ENCODE measurements around the gene MTA1. TPM values are rescaled to one million over a fixed set of nuclear protein-coding genes. Genes with fewer than 3 reads are reported as not detected.

The MTA1 gene
- total RNA-seq, 1 experiment from 2014 or later = 47.9 TPM

DNA sequence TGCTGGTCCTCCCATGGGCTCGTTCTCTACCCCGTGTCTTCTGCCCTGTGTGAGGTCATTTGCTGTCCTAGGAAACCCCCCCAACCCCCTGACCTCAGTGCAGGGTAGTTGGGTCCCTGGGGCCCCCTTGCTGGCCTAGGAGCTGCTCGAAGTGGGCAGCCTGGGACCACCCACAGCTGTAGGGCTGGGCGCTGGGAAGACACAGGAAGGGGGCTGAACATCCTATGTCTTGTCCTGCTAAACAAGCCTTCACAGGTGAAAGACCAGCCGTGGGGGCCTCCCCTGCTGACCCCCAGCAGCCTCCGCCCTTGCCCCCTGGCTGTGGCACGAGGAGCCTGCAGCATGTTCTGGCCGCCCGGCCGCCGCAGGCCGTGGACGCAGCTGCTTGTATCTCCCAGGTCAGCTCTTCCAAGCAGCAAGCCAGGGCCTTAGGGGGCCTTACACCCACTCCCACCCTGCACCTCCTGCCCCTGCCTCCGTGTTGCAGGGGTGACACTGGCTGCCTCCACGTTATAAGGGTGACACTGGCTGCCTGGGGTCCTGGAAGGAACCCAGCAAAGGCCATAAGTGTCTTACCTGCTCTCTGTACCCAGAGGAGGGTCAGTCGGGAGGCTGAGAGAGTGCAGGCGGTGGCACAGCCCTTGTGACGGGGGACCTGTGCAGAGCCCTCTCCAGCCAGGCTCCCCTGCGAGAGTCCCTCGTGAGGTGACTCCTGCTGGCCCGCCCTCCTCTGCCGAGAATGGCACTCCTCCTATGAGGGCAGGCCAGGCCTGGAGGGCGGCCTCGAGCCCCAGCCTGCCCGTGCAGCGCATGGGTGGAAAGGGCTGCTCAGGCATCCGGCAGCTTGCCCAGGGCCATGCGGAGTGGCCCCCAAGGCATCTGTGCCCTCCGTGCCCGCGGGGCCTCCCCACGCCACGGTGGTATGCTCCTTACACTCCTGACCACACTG lies 32.8 kb upstream of the MTA1 start:
- no peak for DNase-seq (ENCODE audit: low read depth)

DNA sequence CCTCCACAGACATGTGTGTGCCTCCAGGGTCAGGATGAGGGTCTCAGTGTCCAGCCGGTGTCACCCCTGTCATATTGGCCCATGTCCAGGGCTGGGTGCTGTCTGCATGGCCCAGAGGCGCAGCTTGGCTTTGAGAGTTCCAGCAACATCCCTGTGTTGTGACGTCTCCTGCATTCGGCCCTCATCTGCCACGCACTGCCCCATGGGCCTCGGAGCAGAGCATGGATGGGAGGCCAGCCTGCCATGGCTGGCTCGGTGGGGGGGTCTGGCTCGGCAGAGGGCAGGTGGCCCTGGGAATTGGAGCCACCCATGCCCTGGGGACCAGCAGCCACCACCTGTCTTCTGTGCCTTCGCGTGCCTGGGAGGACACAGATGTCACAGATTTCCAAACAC lies 32.1 kb upstream of the MTA1 start:
- DNase-seq (ENCODE audit: low read depth) = no peak

DNA sequence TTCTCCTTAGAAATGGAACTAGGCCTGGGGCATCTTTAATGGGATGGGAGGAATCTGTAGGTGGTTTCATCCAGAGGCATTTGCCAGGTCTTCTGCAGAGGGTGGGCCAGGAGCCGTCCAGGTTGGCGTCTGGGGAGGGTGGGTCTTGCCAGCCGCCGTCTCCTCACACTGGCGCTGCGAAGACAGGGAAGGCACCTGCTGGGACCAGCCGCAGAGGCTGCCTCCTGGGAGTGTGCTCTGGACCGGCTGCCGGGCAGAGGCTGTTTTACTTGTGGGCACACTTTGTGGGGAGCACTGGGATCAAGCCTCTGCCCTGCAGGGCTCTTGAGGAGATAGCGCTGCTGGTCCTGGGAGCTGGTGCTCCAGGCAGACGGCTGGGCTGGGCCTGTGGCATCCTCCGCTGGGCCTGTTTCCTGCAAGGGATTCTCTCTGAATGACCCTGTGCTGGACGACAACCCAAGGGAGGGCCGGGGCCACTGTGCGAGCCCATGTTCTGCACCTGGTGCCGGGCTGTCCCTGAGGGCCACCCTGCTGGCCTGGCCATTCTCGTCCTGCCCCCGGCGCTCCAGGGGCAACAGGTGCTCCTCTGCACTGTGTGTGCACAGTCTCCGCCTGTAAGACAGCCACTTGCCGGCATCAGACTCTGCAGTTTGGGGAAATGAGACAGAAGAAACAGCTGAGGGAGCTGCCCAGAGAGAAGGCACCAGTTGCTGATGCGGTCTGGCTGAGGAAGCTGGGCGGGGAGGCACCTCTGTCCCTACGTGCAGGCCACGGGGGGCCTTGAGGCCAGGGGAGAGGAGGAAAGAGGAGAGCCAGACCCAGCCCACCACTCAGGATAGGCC lies 31.3 kb upstream of the MTA1 start:
- peak; percentile 8 for DNase-seq (ENCODE audit: low read depth)

DNA sequence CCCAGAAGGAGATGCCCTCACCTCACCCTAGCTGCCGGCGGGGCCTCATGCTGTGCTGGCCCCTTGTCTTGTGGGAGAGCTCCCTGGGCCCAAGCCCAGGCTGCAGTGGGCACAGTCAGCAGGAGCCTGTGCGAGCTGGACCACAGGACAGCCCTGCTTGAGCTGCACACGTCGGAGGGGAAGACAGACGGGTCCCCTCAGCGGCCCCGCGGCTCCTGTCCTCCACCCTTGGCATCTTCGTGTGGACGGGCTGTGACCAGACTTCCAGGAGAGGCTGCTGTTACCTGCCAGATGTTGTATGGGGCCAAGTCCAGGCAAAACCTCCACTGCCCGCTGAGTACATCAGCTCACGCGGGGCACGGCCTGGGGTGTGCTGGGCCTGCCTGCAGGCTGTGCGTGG lies 30.7 kb upstream of the MTA1 start:
- no peak for DNase-seq (ENCODE audit: low read depth)

DNA sequence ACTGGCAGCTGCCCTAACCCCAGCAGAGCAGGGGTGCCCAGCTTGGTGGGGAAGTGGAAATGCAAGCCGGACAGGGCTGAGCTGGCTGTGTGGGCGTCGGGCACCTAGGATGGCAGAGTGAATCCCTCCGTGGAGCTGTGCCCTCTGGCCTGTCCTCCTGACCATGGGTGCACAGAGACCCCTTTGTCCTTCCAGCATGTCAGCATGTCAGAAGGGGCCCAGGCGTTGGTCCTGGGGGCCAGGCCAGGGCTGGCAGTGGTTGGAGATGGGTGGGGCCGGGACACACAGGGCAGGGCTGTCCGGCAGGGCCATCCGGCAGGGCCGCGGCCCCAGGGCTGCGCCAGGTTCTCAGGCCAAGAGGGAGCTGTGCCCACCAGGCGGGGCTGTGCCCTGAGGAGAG lies 30.1 kb upstream of the MTA1 start:
- DNase-seq (ENCODE audit: low read depth) = no peak

DNA sequence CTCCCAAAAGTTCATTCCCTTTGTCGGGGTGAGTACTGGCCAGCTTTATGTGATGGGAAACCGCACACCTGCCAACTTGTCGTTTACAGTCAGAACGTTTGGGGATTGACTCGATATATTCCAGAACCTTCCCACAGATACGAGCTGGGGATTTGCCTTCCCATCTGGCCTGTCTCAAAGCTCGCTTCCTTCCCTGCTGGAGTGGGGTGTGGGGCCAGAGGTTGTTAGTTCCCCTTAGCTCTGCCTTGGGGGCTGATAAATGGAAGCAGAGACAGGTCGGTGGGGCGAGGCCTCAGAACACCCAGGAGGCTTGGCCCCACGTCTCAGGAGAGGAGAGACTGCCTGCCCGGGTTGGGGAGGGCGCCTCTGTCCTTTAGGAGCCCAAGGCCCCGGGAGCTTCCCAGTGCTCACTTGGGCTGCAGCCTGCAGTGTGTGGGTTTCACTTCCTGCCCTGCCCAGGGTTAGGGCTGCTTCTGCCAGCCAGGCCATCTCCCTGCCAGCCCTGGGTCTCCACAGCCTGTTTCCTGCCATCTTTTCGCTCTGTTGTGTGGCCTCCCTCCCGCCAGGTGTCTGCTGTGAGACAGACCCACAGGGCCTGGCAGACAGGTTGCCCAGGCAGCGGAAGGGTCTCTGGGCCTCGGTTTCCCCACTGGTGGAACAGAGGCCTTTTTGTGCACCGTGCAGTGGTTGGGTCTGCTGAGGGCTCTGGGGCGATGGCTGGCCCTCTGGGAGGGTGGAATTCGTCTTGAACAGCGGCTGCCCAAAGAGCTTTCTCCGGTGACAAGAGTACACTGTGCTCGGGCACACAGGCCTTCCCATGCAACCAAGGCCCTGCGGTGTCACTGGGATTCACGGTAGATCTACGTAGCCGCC lies 29.4 kb upstream of the MTA1 start:
- DNase-seq (ENCODE audit: low read depth) = no peak

DNA sequence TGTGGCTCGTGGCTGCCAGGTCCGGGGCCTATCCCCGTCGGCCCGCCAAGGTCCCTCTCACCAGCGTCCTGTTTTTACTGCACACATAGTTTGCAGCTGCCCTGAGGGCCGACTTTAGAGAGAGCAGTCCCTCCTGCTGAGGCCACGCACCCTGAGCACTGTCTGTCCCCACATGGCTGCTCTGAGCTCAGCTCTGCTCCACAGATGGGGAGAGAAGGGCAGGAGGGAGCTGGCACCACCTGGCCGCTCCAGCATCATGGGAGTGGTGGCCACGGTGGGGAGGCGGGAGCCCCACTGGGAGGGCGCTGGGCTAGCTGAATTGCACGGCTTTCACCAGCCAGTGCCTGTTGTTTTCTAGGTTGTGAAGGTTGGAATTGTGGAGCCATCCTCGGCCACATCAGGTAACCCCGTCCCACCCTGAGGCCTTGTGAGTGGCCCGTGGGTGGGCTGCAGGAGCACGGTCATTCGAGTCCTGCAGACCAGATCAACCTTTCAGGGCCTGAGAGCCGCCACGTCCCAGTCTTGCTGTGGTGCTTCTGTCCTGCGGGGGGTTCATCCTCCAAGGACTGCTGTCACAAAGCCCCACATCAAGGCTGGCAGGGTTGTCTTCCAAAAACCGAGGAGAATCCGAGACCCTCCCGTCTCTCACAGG lies 28.7 kb upstream of the MTA1 start:
- no peak for DNase-seq (ENCODE audit: low read depth)

DNA sequence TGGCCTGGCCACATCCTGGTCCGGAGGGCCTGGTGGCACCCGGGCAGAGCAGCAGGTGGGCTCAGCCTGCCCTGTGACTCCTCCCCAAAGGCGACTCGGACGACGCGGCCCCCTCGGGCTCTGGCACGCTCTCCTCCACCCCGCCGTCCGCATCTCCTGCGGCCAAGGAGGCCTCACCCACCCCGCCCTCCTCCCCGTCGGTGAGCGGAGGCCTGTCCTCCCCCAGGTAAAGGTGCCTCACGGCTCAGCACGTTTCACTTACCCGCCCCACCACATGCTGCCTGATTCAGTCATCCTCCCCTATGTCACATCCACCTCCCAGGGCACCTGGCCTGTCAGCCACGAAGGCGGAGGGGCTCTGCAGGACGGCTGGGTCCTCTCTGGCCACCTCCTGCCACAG lies 28.1 kb upstream of the MTA1 start:
- no peak for DNase-seq (ENCODE audit: low read depth)

DNA sequence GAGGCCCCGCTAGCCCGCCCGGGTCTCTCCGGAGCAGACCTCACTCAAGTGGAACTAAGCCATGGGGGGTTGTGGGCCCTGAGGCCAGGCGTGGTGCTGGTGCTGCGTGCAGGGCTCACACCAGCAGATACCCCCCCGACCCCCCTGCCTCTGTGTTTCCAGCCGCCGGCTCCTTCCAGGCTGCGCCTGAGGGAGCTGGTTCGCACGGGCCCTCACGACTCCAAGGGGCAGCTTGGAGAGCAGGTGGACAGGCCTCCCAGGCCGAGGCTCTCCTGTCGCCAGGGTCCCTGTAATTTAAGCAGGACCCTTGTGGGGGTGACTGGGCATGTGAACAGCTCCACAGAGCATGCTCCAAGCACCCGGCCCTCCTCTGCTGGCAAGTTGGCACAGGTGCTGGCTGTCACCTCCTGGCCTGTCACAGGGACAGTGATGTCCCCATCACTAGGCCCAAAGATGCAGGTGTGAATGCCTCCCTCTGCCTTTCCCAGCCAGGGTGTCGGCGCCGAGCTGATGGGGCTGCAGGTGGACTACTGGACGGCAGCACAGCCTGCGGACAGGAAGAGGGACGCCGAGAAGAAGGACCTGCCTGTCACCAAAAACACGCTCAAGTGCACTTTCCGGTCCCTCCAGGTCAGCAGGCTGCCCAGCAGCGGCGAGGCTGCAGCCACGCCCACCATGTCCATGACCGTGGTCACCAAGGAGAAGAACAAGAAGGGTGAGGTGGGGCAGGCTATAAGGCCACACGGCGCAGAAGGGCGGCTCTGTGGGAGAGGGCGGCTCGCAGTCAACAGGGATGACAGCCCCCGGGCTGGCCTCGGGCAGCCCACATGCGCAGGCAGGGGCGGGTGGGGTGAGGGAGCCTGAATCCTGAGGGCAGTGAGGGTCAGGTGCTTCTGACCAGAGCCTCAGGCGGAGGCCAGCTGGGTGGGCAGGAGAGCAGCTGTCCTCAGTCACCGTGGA lies 27.2 kb upstream of the MTA1 start:
- no peak for DNase-seq (ENCODE audit: low read depth)

DNA sequence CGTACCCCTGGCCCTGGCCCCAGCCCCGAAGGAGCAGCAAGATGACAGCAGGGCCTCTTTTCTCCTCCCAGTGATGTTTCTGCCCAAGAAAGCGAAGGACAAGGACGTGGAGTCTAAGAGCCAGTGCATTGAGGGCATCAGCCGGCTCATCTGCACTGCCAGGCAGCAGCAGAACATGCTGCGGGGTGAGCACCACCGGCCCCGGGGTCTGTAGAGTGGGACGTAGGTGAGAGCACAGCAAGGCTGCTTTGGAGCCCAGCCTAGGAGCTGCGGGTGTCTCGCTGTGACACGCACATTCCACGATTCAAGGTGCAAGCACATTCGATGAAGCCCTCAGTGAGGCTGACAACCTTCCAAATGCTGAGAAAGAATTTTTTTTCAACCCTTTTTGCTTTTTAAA lies 26.5 kb upstream of the MTA1 start:
- no peak for DNase-seq (ENCODE audit: low read depth)

DNA sequence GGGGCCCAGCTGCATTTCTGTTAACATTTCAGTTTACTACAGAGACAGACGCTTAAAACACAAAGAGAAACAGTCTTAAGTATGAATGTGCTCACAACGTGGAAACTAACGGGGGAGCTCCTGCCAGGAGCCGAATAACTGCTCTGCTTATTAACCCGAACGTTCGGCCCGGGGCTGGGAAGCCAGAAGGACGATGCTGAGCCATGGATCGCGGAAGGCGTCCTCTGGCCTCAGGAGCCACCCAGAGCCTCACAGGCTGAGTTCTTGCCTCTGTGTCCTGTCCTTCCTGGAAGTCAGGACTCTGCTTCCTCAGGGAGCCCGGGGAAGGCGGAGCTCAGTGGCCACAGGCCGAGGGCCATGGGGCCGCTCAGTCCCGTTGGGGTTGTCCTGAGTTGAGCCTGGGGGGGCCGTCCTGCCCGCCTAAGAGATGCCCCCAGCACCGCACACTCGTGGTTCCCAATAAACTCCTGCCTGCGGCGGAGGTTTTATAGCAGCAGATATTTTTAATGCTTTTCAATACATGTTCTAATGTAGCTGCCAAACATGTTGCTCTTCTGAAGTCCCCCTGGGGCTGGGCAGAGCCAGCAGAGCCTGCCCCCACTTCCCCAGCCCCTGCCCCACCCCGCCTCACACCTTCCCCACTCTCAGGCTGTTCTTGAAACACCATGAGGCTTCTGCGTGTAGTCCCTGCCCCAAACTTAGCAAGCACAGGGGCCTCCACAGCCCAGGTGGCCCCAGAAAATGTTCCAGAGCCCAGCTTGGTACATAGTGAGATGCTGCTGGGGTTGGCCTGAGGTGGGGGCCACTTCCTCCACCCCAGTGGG lies 24.7 kb upstream of the MTA1 start:
- no peak for DNase-seq (ENCODE audit: low read depth)

DNA sequence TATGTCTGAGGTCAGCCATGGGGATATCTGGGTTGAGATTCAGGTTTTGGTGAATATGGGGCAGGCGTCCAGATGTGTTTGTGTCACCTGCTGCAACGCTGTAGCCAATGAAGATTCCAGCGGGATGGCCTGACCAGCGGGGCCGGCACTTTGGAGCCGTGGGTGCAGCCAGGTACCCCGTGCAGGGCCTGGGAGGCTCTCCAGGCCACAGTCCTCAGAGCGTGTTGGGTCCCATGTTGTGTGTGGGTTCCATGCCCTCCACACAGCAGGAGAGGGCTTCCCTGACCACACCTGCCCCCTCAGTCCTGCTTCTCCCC lies 24.1 kb upstream of the MTA1 start:
- no peak for DNase-seq (ENCODE audit: low read depth)

DNA sequence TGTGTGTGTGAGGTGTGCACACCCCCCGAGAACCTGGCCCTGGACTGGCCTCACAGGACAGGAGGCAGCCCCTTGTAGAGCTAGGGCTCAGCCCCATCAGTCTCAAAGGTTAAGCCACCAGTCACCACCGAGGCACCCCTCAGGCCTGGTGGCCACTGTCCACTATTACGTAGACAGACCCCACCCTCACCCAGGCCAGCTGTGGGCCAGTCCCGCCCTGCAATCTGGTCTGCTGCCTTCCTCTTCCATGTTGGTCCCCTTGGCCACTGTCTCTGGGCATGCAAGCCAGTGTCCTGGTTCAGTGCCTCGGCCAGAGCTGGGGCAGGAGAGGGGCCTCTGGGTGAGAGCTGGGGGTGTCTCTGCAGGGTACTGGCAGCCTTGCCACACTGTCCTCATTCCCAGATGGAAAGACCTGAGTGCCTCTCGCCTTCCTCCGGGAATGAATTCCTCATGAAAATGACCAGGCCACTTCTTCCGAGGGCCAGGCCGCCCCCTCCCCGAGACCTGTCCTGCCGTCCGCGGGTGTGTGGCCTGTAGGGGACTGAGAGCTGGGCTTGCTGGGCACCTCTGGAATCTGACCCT lies 22.2 kb upstream of the MTA1 start:
- DNase-seq (ENCODE audit: low read depth) = no peak

DNA sequence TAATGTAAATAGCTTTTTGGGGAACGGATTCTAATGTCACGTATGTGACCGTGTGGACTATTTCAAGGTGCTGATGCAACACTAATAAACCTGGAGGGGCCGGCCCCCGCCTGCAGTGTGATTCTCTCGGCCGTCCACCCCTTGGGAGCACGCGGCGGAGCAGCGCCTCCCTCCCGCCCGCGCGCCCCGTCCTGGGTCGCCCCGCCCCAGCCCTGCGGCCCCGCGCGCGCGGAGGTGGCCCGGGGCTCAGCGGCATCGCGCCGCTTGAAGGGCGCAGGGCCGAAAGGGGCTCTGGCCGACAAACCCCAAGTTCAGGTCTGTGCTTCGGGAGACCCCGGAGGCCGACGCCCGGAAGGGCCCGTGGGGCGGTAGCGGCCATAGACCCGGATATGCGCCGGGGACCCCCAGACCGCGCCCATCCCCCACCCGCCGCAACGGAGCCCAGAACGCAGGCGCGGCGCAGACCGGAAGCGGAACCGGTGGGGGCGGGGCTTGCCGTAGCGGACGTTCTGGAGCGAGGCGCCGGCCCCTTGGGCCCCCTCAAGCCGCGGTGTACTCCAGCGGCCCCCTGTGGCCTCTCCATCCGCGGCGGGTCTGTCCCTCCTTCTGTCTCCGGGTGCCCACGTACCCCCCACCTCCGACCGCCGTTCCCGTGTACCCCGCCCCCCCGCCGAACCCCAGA lies 21.4 kb upstream of the MTA1 start, which contains the start of gene TEX22:
Gene TEX22, plus strand, starts transcription at position 495 of the 682 bp plus-strand sequence. CDS start 803 bp downstream, outside the sequence.
- DNase-seq (ENCODE audit: low read depth) = peak; percentile 64

DNA sequence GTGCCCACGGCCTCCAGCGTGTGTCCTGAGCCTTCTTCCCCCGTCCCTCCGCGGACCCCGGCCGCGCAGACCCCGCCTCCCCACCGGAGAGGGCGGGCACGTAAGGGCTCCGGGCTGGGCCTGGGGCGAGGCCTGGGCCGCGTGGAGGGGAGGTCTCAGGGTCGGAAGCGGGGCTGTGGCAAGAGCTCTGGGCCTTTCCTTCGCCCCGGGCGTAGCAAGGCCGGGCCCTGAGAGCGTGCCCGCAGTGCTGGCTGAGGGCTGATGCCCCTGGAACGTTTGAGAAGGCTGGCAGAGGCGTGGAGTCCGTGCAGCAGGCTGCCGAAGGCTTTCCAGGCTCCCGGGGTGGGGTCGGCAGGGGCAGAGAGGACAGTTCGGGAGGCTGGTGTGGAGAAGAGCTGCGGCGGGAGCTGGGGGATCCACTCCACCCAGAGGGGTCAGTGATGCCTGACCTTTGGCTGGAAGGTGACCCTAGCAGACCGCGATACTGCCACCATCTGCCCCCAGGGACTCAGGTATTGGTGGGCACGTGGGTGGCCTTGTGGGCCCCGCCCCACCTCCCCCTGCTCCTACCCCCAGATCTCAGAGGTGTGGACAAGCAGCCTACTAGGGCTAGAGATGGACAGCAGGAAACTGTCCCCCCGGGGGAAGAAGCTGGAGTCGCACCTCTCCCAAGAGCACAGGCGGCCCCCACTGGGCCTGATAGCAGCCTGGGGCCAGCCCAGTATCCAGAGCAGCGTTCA lies 20.7 kb upstream of the MTA1 start:
- peak; percentile 21 for DNase-seq (ENCODE audit: low read depth)

DNA sequence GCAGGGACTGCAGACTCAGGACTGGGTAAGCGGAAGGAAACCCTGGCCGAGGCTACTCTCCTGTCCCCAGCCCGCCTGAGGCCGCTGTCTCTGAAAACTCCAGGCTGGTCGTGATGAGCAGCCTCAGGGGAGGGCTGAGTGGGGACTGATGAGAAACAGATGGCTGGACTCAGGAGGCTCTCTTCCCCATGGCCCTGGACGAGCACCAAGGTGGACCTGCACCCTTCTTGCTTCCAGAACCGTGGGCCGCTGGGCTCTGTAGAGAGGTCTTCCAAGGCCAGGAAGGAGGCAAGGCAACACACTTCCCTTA lies 20.2 kb upstream of the MTA1 start:
- DNase-seq (ENCODE audit: low read depth) = no peak

DNA sequence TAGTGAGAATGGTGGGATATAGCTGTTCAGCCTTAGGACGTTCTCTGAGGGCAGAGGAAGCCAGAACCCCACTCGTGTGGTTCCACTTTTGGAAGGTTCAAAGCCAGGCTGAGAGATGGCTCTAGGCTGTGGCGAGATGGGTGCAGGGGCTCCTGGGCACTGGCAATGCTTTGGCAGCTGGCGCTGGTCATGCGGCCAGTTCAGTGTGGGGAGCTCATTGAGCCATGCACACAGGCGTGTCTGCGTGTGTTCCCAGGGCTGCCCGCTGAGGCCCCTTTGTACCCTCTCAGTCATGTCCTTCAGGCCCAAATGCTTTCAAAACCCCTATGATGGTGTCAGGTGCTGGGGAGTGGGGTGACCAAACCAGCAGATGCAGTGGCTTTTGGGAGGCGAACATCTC lies 19.6 kb upstream of the MTA1 start:
- DNase-seq (ENCODE audit: low read depth) = no peak

DNA sequence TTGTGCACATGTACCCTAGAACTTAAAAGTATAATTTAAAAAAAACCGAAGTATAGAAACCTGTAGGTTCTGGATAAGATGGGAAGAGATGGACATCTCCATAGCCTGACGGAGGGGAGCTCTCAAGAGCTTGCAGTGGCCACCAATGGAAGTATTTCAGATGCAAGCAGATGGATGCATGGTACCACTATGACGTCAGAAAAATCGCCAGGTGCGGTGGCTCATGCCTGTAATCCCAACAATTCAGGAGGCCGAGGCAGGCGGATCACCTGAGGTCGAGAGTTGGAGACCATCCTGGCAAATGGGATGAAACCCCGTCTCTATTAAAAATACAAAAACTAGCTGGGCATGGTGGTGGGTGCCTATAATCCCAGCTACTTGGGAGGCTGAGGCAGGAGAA lies 17.9 kb upstream of the MTA1 start:
- no peak for DNase-seq (ENCODE audit: low read depth)

Data from LHCN-M2 (cell line).